SU-DHL-6 (cell line): ENCODE measurements around the gene NRP2.

Source experiments
- CTCF ChIP-seq: fragments of 200-600 bp; sonication (generic); IDR thresholded peaks from one replicate; pipeline ENCODE4 v1.5.1; 2017; ENCODE audit warnings: antibody characterized with exemption, mild to moderate bottlenecking, low read length, moderate library complexity; ENCODE audit not compliant: insufficient read depth, poor library complexity, severe bottlenecking
- EZH2phosphoT487 ChIP-seq: fragments of 200-600 bp; sonication (generic), shearing (Covaris generic); conservative IDR thresholded peaks from 2 replicates; pipeline ENCODE4 v1.6.1; 2018; ENCODE audit warnings: mild to moderate bottlenecking, antibody characterized with exemption, low read length, moderate library complexity, mixed read lengths

DNA sequence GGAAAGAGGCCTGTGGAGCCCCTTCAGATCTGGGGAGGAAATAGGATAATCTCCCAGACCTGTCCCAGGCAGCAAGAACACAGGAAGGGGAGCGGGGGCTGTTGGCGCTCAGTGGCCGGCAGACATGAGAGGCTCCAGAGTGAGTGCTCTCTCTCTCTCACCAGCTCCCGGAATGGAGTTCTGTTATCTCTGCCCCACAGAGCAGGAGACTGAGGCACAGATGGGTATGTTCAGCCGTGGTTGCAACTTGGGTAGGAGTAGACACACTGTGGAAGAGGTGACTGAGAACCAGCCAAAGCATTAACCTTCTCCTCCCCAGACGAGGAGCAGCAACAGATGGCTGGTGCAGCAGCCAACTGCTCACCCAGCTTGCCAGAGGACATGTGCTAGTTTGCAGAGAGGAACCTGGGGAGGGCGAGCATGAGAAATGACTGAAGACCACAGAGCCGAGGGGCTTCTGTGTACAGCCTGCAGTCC lies 82.0 kb downstream of the NRP2 start:
- TF ChIP-seq CTCF, result no peak
- TF ChIP-seq EZH2phosphoT487, result no peak
